ENCODE measurements around the gene AKT3.

The AKT3 gene

DNA sequence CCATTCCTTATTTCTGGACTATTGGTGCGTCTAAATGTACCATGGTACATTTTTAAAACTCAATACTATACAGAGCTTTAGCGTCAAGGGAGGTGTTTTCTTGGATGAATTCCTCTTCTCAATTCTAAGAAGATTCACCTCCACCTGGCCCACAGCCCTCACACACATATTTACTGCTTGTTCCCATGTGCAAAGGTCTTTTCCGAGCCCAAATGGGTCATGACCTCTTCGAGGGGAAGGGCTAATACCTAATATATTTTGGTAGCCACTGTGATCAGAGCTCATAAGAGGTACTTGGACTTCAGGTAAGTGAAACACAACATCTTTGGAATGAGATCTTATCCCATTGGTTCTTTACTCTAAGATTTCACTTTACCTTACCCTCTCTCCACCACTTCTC is 388.3 kb downstream of the AKT3 start:
- no peak for DNase-seq (ENCODE audit: low spot score)

DNA sequence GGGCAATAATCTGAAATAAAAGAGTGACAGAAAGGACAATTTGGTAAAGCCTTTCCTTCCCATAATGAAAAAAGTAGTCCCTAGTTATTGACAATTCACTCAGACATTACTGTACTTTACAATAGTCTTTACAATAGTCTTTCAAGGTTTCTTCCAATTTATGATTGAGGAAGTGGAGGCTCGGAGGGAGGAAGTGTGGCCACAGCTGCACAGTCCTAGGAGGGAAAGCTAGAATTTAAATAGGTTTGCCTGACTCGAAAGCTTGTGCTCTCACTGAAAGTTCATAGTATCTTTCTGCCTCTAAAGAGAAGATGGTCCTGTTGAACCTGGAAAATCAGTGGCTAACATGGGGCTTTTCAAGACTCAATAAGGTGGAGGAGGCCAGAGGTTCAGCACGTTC is 391.0 kb downstream of the AKT3 start:
- DNase-seq (ENCODE audit: low spot score), result no peak

DNA sequence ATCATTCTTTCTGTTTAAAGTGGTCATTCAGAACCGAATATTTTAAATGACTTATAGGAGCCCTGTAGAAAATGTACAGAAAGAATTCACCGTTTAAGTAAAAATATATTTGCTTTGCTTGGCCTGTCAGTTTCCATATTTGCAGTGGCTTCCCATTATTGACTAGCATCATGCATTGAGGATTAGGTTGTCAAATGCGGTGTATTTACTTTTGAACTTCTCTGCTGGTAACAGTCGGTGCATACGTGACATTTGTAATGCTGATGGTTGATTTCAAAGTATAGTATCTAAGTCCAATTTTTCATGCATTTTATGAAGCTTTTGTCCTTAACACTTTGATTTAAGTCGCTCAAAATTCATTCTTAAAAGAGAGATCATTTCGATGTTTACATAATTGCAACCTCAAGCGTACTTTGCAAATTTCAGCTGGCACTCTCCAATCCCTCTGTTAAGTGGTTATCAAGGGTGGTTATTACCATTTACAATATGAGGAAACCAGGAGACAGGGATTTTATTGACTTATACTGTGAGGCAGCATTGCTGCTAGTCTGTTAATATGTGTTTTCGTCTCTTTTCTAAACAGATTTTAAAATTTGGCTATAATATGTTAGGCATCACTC is 392.6 kb downstream of the AKT3 start:
- no peak for DNase-seq (ENCODE audit: low spot score)

DNA sequence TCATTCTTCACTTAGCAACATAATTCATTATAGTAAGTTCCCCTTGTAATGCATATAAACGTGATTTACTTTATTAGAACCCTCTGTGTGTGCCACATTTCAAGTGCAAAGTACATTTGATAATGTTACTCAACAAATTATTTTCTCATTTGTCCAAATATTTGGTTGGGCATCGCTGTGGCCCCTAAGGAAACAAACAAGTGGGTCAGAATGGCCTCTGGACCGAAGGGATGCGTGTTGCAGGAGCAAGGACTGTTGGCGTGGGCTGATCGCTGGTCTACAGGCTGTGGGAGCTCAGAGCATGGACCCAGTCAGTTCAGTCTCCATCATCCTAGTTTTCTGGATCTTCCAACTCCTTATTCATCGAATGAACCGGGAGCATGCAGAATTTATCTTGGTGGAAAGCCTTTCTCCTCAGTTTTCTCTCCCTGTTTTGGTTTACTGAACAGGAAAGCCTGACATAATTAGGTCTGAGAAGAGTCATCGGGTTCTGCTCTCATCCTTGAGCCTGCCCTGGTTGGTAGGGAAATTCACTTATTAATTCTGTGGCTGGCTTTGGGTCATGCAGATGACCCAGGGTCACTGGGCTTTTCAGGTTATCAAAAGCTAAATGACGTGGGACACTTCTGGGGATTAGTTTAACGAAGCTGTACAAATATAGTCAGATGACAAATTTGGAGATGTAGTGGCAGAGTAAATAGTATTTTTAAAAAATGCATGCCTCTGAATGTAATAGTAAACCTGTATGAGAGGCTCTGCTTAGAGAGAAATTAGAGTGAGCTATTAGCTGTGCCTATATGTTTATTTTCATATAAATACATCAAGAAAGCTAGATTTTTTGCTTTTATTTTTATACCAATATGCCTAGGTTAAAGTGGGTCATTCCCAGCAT is 394.0 kb downstream of the AKT3 start:
- DNase-seq (ENCODE audit: low spot score), result no peak

DNA sequence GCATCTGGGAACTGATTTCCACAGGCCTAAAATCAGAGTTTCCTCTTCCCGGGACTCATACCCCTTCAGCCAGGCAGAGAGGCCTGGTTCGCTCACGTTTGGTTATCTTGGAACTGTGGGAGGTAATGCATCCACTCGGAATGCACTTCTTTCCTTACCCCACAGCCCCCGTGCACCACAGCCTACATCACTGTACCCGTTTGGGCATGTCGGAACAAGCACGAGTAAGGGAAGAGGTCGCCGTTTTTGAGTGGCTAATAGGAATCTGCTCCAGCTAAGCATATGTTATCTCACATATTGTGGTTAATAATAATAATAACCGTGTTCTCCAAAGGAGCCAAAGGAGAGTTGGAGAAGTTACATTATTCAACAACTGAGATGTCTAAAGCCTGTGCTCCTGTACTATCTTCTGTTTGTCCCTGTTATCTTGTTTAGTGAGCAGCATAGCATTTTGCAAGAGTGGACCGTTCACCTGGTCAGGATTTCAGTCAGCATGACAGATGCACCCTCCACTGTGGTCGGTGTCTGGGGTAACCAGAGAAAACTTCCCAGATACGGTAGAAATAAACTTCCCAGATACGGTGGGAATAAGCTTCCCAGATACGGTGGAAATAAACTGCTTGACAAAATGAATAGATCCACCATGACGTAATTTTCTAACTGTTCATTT is 395.6 kb downstream of the AKT3 start:
- DNase-seq (ENCODE audit: low spot score), result no peak

DNA sequence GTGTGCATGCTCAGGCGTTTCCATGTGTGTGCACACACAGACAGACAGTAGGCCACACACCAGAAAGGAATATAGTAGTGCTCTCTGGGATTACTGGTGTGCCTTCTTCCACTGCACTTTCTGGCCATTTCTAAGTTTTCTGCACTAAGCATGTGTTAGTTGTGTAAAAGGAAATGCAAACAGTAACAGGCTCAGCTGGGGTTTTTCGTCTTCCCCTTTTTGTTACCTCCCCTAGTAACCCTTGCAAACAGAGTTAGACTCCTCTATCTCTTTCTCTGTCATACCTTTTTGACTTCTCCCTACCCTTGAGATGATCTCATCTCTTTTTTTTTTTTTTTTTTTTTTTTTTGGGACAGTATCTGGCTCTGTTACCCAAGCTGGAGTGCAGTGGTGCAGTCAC is 398.0 kb downstream of the AKT3 start:
- DNase-seq (ENCODE audit: low spot score), result no peak

DNA sequence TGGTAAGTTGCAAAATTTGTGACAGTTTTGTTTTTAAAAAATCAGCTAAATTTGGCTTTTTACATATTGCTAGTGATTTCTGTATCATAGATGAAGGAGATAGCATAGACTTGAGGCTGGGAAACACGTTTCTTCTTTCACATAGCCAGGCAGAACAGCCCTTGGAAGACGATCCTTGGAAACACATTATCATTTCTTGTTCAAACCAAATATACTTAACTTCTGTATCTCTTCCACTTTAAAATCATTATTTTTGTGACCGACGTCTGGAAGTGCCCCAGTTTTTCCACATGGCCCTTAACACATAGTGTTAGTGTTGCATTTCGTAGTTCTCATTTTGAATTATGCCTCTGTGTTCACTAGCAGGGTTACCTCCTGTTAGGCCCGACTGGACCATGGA is 400.7 kb downstream of the AKT3 start:
- DNase-seq (ENCODE audit: low spot score), result no peak

DNA sequence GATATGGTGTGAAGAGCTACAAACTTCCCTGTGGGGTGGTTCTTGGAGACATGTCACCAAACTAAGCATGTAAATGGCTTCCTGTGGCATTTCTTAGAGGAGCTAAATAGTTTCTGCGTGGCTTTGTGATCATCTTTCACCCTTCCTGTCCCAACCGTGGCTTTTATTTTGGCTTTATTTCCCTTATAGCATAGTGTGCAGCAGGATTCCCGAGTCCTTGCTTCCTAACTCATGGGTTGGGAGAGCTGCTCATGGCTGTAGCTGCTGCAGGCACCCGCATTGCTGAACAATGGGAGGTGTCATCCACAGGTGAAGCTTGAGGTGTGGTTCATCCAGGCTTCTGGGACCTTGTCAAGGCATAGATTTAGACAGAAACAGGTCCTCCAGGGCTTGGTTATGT is 402.2 kb downstream of the AKT3 start:
- no peak for DNase-seq (ENCODE audit: low spot score)

DNA sequence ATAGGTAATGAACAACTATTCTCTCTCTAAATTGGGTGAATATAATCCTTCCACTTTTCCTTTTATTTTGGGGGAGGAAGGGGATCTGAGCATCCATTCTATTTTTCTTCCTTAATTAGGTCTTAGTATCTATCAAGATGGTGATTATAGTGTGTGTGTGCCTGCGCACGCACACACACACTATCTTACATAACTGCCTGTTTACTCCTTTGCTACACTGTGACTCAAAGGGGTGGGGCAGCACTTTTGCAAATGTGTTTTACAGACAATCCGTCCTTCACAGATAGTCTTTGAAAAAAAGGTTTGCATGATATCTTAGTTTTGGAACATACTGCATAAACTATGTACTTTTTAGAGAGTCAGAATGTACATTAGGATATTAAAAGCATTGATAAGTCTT is 402.7 kb downstream of the AKT3 start:
- no peak for DNase-seq (ENCODE audit: low spot score)

DNA sequence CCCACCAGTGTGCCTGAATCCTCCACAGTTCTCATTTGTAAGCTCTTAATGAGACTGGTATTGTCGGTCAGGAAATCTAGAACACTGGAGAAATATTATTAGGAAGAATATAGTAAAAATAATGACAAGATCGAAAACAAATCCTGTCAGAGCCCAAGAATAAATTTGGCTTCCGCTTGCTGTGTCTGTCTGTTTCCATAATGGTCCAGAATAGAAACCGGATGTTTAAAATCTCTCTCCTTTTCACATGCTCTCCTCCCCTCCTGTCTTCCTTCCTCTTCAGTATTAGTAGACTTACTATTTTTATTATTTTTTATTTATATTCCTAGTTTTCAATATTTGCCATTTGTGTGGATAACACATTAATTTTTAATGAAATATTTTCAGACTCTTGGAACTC is 406.5 kb downstream of the AKT3 start:
- no peak for DNase-seq (ENCODE audit: low spot score)

DNA sequence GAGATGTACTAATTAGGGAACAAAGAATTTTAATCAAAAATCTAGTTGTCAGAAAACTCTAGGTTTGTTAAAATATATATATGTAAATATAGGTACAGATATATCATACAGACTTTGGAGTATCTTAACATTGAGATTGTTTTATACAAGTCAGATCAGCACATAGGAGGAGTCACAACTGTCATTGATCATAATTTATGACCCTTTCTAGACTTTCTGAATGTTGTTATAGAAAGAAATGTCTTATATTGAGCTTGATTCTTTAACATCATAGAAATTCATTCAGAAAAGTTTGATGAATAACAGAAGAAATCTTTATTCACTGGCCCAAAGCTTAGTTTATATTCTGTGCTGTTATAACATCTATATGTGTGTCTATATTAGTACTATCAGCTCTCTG is 408.4 kb downstream of the AKT3 start:
- DNase-seq (ENCODE audit: low spot score), result no peak

DNA sequence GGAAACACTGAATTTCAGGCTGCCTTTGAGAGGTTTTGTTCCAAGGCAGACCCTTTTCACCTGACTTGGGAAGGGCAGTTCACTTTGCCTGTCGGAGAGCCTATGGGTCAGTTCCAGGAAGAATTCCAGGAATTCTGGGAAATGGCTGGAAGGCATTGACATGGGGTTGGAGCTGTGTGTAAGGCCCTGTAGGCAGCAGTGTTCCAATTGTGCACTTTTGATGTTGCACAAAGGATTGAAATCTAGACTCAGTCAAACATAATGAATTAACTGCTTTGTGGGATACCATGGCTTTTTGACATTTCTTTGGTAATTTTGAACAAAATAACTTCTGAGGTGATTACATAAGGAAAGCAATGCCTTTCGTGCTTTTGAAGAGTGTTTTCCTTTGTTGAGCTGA is 409.6 kb downstream of the AKT3 start:
- DNase-seq (ENCODE audit: low spot score), result no peak

DNA sequence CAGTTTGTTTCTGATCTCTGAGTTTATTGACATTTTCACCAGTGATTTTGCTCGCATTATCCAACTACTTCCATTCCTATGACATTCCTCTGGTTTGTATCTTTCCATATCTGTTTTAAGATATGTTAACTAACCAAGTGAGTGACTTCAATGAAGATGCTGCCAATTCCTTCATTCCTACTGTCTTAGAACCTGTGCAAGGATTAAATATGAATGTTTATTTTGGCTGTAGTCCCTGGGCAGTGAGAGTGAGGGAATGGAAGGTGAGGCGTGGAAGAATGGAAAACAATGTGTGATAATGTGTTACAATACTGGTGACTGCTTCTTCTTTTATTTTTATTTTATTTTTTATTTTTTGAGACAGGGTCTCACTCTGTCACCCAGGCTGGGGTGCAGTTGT is 411.2 kb downstream of the AKT3 start:
- DNase-seq (ENCODE audit: low spot score), result no peak

All from cerebellar cortex (tissue), 1 donor.